ENCODE measurements around the gene MACROD2.
"Not testable (repeated sequence)": the region's sequence is repeated elsewhere in the genome, so short reads cannot be mapped to it uniquely, and the experiment has no call there.

MACROD2 gene

DNA sequence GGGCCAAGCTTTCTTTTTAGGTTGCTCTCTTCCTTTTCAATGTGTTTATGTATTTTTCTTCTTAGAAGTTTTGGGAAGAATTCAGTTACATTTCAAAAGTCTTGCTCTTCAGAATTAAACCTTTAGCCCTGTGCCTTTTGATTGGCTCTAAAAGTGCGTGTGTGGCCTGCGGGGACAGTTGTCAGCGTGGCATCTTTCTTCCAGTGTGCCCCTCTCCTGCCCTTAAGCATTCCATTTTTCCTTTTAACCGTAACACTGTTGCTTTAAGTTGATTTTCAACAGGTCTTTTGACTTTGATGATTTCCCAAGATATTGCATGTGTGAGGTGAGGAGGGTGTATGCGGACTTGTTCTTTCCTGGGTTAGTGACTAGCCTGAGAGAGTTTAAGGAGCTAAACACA lies 1341.2 kb downstream of the MACROD2 start:
- no peak for DNase-seq

DNA sequence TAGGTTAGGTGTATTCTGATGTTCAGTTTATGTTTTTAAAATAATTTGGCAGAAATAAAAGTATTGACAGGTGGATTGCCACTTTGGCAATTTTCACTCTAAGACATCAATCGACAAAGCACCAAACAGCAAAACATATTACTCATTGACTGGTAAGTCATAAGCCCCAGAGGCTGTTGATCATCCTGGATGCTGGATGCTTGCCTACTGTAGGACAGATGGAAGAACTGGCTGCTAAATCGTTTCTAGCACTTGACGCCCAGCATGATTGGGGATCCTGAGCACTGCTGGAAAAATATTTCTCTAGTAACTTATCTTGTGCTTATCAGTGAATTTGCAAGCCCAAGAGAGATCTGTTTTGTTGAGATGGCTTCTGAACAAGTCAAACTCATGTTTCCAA lies 1343.9 kb downstream of the MACROD2 start:
- no peak for DNase-seq

DNA sequence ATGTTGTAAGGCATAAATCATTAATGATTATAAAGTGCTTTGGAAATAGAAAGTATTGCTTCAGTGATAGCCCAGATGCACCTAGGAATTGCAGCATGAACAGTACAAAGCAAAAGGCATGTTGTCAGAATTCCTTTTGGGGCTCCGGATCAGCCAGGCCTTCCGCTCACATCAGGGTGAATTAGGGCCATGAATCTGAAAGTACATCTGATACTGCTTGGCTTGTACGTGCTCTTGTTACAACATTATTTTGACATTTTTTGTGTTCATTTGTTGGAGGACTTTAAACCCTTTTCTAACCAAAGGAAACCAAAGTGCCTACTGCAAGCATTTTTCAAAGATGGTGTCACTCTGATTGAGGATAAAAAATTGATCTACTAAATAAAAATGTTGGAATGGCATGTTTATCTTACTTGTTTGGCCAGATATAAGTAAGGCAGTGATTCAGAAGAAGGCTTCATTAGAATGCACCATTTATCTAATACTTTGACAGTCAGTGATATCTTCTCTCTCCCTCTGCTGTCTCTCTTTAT lies 1347.7 kb downstream of the MACROD2 start:
- DNase-seq, result no peak

DNA sequence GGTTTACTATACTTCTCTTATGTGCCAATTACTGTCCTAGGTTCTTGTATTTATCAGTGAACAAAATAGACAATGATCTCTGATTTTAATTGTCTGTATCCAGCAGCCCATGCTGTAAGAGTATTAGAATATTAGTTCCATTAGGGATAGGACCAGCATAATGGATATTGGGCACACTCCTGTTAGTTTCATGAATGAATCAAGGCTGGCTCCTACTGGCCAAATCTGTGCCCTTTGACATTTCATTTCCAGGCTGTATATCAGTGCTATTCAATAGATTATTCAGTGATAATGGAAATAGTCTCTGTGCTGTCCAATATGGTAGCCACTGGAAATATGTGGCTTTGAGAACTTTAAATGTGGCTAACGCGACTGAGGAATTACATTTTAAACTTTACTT lies 1350.0 kb downstream of the MACROD2 start:
- no peak for DNase-seq

GRCh38 chr20:15346657-15347280 lies 1351.5 kb downstream of the MACROD2 start:
- DNase-seq, result no peak

DNA sequence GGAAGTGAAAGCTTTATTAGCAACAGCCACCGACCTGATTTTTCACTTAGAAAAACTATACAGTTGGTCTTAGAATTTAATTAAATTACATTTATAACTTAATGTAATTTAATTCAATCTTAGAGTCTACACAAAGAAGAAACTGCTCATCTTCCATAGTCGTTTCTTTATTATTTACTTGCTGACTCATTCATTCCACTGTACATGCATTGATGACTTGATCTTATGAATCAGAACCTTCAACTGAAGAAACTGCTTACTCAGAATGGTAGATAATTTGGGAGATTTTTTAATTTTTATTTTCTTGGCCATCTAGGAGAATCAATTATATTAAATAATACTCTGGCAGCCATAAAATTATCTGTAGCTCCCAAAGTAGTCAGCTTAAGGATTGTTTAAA lies 1363.7 kb downstream of the MACROD2 start:
- DNase-seq, result no peak

DNA sequence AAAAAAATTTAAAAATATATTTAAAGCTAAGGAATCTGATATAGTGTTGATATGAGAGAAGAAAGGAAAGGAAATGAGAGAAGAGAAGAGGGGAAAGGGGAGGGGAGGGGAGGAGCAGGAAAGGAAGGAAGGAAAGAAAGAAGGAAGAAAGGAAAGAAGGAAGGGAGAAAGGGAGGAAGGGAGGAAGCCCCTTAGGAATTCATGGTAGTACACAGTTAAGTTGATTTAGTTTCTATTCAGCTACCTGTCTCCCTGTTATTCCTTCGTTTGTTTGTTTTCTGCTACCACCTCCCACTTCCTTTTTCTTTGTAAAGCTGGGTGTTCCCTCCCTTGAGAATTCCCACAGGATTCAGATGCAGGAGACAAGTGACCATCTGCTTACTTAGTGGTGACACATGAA lies 1367.5 kb downstream of the MACROD2 start:
- DNase-seq, result peak in 1 of 2 experiments; percentile 4

DNA sequence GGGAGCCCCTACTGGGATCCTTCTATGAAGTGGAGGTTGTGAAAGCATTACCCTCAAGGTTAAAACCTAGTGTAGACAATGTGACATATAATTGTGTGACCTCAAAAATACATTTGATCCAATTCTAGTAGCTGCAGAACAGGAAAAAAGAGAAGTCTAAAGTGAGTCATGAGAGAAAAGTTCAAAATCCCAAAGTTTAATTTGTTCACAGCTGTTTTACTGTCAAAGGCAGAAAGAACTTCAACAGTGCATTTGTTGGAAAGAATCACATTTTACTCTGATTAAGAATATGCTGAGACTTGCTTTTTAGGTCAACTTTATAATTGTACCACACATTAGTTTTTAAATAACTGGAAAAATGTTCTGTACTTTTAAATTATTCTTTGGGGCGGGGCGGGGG lies 1369.5 kb downstream of the MACROD2 start:
- DNase-seq, result no peak

GRCh38 chr20:15370370-15370769 lies 1375.1 kb downstream of the MACROD2 start:
- DNase-seq, result no peak

- DNase-seq, result peak in 1 of 2 experiments; percentile 24
These were observed 1379.4 kb downstream of the MACROD2 start for GRCh38 chr20:15374682-15375081.

GRCh38 chr20:15375836-15376235 lies 1380.5 kb downstream of the MACROD2 start:
- DNase-seq, result no peak

GRCh38 chr20:15377603-15378002 lies 1382.3 kb downstream of the MACROD2 start:
- not testable (repeated sequence) for DNase-seq

DNA sequence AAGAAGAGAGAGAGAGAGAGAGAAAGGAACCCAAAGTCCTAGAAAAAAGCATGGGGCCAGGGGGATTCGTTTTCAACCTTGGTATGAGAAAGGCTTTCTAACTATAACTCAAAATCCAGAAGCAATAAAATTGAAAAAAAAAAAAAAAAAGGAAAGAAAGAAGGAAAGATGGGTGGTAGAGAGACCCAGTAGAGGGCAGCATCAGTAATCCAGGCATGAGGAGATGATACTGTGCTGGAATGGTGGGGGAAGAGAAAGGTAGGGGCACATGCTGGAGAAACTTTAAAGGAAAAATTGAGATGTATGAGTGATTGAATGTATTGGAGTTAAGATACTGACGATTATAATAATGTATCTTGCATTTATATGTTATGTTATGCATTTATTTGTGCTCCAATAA lies 1382.8 kb downstream of the MACROD2 start:
- no peak for DNase-seq

DNA sequence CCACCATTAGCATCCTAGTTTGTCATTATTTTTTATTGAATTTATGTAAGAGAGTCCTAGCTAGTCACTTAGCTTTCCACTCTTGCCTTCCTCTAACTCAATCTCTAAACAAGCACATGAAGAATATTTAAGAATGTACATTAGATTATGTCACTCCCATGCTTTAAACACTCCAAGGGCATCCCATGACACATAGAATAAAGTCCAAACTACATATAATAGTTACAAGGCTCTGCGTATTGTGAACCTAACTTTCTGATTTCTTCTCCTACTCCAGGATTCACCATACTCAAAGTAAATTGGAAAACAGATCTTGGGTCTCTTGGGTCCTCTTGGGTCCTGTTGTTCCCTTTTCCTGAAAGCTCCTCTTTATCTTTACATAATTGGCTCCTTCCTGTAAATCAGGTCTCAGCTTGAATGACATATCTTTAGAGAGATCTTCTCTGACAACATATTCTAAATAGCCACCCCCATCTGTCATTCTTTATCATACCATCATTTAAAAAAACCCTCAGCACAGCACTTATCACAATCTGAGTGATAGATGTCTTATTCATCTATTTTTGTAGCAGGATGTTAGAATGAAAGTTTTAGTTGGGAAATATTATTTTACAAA lies 1384.5 kb downstream of the MACROD2 start:
- DNase-seq, result no peak

GRCh38 chr20:15380770-15381169 lies 1385.5 kb downstream of the MACROD2 start:
- no peak for DNase-seq

- DNase-seq, result no peak
These were observed 1391.9 kb downstream of the MACROD2 start for GRCh38 chr20:15387228-15387627.

DNA sequence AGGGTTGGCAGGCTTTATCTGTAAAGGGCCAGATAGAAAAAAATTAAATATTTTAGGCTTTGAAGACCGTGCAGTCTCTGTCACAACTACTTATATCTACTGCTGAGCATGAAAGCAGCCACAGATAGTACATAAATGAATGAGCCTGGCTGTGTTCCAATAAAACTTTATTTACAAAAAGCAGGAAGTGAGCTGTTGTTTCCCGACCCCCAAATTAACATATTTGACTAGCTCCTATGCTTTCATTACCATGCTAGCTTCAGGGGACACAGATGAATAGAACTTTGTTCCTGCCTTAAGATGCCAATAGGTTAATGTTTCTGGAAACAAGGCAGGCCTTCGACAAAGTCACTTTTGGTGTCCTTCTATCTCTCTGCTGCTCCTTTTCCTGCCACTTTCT lies 1400.1 kb downstream of the MACROD2 start:
- DNase-seq, result peak in 1 of 2 experiments; percentile 27

DNA sequence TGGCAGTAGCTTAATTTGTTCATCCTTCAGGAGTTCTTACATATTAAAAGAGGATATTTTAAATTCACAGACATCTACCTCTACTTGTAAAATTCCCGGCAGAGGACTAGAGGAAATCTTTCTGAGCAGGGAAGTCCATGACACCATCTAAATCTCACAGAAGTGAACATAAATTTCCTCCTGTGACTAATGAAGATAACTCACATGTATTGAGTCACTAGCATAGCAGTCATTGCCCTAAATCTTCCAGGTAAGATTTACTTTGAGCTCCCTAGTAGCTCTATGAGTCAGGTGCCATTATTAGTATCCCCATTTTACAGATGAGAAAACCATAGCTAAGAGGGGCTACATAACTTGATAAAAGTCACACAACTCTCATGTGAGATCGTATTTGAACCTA lies 1400.7 kb downstream of the MACROD2 start:
- no peak for DNase-seq

- DNase-seq, result no peak
These were observed 1401.6 kb downstream of the MACROD2 start for GRCh38 chr20:15396900-15397299.

DNA sequence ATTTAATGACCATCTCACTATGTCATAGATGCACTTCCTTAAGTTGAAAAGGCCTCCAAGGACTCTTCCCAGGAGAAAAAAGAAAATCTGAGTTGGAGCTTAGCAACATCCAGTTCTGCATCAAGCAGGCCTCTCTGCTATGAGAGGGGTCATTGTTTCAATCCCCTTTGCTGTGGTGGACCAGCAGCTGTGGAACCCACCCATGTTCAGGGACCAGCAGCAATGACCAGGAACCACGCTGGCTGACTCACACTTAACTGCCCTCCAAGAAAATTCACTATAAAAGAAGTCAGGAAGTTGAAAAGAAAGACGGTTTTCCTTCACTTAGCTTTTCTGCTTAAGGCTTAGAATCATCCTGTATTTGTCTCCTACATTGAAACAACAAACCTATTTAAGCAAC lies 1404.5 kb downstream of the MACROD2 start:
- DNase-seq, result no peak

GRCh38 chr20:15406072-15406471 lies 1410.8 kb downstream of the MACROD2 start:
- DNase-seq, result no peak

GRCh38 chr20:15411781-15412180 lies 1416.5 kb downstream of the MACROD2 start:
- no peak for DNase-seq

GRCh38 chr20:15415908-15416307 lies 1420.6 kb downstream of the MACROD2 start:
- no peak for DNase-seq

DNA sequence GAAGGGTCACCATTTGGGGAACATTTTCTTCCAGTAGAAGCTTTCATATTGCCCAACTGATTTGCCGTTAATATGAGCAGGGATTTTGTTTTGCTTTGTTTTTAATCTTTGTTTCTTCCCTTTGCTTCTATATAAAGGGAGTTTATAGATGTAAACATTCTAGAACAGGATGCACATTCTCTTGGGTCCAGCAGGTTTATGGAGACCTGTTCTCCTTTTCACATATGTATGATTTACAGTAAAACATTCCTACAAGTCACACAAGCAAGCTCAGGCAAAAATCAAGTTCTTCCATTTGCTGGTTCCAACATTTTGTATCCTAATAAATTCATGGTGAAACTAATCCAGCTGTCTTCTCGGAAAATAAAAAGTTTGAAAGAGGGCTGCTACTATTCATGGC lies 1424.5 kb downstream of the MACROD2 start:
- DNase-seq, result no peak

GRCh38 chr20:15422966-15423365 lies 1427.7 kb downstream of the MACROD2 start:
- DNase-seq, result no peak
